HG02588 (cell line): ENCODE data around the gene TMEM38A.

Experiments used
- ATAC-seq: cut with Tn5 transposase; IDR thresholded peaks from one replicate; pipeline ENCODE4 v1.9.1; 2021; ENCODE audit warnings: mild to moderate bottlenecking, moderate library complexity; ENCODE audit not compliant: unreplicated experiment

Gene TMEM38A

GRCh38 chr19:16660763-16661479, at the start of gene TMEM38A:
Gene TMEM38A, plus strand, starts transcription at chr19:16661139. Its CDS starts 79 bp downstream, at chr19:16661218.
- ATAC-seq: peak; percentile 29

GRCh38 chr19:16612636-16613035, 48.3 kb upstream of the TMEM38A start:
- no peak for ATAC-seq

- no peak for ATAC-seq
Measured at GRCh38 chr19:16613841-16614240, 47.1 kb upstream of the TMEM38A start.

- no peak for ATAC-seq
Measured at GRCh38 chr19:16614941-16615340, 46.0 kb upstream of the TMEM38A start.

GRCh38 chr19:16615808-16616207, 45.1 kb upstream of the TMEM38A start:
- no peak for ATAC-seq

GRCh38 chr19:16618248-16618647, 42.7 kb upstream of the TMEM38A start:
- no peak for ATAC-seq

- ATAC-seq: no peak
Measured at GRCh38 chr19:16619457-16619856, 41.5 kb upstream of the TMEM38A start.

GRCh38 chr19:16620018-16620417, 40.9 kb upstream of the TMEM38A start:
- ATAC-seq: no peak

- no peak for ATAC-seq
Measured at GRCh38 chr19:16620584-16620983, 40.4 kb upstream of the TMEM38A start.

- ATAC-seq: no peak
Measured at GRCh38 chr19:16621165-16621800, 39.7 kb upstream of the TMEM38A start.

- no peak for ATAC-seq
Measured at GRCh38 chr19:16623066-16623465, 37.9 kb upstream of the TMEM38A start.

GRCh38 chr19:16623576-16623975, 37.4 kb upstream of the TMEM38A start:
- no peak for ATAC-seq

- ATAC-seq: no peak
Measured at GRCh38 chr19:16624236-16624635, 36.7 kb upstream of the TMEM38A start.

- ATAC-seq: no peak
Measured at GRCh38 chr19:16625163-16625958, 35.6 kb upstream of the TMEM38A start.

GRCh38 chr19:16626796-16627192, 34.1 kb upstream of the TMEM38A start:
- ATAC-seq: no peak

GRCh38 chr19:16627193-16627927, 33.6 kb upstream of the TMEM38A start:
- ATAC-seq: peak; percentile 1

GRCh38 chr19:16627928-16628182, 33.1 kb upstream of the TMEM38A start:
- ATAC-seq: no peak

GRCh38 chr19:16628183-16628983, 32.6 kb upstream of the TMEM38A start, which contains the start of gene MED26:
Gene MED26, minus strand, starts transcription at chr19:16628204. Its CDS starts 261 bp downstream, at chr19:16627943.
- ATAC-seq: peak; percentile 81

GRCh38 chr19:16628984-16629691, 31.8 kb upstream of the TMEM38A start:
- ATAC-seq: no peak

- ATAC-seq: no peak
Measured at GRCh38 chr19:16631465-16631864, 29.5 kb upstream of the TMEM38A start.
